Fibroblast of the conjunctiva (primary cell): Measurements from ENCODE around the gene CHST8.

Source experiments
- DNase-seq: peaks from one replicate; pipeline ENCODE4 v3.0.0-alpha.2; 2010; ENCODE audit warnings: low read depth

Gene CHST8

GRCh38 chr19:33714149-33714548, 92.4 kb downstream of the CHST8 start:
- DNase-seq = no peak

GRCh38 chr19:33715462-33715861, 93.7 kb downstream of the CHST8 start:
- DNase-seq = no peak

- DNase-seq = no peak
Measured at GRCh38 chr19:33717878-33718277, 96.1 kb downstream of the CHST8 start.

DNA sequence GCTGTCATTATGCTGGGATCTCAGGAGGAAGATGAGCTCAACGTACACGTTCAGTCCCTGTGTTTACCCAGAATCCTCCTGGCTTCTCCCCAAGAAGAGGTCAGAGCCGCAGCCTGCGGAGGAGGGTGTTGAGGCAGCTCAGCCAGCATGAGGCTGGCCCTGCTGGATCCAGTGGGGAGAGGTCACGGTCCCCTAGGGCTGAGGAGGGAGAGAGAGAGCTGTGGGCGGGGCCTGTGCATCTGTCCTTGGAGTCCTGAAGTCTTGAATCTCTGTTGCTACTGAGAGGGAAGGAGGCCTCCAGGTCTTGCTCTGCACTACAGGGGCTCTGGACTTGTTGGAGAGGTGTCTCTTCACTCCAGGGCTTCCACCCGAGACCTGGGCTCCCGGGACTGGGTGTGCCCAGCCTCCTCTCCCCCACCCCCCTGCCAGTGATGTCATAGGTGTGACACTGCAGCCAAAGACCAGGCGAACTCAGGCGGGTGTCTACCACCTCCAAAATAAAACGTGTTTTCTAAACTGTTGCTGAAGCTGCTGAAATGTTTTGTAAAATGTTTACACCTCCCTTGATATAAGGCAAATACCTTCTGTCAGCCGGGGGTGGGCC, 97.0 kb downstream of the CHST8 start:
- DNase-seq = no peak

- no peak for DNase-seq
Measured at GRCh38 chr19:33719366-33720154, 97.8 kb downstream of the CHST8 start.

DNA sequence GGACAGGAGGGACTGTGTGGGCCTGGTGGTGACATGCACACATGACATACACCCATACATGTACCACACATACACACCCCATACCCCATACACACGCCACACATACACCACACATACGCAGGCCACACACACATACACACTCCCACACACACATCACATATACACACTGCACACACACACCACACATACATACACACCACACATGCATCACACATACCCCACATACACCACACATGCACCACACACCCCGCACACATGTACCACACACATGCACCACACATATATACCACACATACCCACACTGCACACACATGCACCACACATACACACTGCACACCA, 98.4 kb downstream of the CHST8 start:
- no peak for DNase-seq

DNA sequence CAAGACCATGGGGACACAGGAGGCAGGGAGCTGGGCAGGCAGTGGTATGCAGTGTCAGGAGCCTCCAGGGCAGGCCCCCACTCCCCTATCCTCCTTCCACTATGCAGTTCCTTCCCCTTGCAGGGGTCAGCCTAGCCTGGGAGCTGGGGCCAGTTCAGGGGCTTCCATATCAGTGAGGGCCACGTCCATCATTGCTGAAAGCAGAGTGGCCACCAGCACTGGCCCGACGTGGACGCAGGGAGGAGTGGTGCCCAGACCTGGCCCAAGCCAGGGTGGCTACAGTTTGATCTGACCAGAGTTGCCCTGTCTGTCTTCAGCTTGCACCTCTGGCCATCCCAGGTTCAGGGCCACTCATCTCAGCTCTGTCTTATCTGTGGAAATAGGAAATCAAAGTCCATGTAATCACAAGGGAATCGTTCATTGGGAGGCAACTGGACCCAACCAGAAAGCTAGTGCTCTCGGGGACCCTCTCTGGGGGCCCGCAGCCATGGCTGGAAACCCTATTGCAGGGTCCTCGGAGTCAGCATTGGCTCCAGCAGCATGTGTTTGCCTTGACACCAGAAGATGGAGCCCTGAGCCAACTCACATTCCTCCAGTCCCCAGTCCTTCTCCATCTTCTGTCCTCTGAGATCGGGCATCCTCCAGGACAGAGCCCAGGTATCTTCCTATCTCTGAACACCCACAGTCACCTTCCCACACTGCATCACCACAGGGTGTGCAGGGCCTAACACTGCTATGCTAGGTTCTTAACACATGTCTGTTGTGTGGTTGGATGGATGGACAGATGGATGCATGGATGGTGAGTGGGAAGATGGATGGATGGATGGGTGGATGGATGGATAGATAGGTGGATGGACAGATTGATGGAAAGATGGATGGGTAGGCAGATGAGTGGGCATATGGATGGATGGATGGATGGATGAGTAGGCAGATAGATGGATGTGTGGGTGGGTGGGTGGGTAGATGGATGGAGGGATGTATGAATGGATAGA, 99.2 kb downstream of the CHST8 start:
- no peak for DNase-seq

DNA sequence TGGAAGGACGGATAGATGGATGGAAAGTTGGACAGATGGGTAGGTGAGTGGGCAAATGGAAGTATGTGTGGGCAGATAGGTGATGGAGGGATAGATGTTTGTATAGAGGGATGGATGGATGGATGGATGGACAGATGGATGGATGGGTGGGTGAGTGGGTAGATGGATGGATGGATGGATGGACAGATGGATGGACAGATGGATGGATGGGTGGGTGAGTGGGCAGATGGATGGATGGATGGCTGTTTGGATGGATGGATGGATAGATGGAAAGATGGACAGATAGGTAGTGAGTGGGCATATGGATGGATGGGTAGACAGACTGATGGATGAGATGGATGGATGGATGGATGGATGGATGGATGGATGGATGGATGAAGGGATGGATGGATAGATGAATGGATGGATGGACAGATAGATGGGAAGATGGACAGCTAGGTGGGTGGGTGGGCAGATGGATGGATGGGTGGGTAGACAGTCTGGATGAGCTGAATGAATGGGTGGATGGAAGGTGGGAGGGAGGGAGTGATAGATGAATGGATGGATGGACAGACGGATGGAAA, 100.1 kb downstream of the CHST8 start:
- no peak for DNase-seq

DNA sequence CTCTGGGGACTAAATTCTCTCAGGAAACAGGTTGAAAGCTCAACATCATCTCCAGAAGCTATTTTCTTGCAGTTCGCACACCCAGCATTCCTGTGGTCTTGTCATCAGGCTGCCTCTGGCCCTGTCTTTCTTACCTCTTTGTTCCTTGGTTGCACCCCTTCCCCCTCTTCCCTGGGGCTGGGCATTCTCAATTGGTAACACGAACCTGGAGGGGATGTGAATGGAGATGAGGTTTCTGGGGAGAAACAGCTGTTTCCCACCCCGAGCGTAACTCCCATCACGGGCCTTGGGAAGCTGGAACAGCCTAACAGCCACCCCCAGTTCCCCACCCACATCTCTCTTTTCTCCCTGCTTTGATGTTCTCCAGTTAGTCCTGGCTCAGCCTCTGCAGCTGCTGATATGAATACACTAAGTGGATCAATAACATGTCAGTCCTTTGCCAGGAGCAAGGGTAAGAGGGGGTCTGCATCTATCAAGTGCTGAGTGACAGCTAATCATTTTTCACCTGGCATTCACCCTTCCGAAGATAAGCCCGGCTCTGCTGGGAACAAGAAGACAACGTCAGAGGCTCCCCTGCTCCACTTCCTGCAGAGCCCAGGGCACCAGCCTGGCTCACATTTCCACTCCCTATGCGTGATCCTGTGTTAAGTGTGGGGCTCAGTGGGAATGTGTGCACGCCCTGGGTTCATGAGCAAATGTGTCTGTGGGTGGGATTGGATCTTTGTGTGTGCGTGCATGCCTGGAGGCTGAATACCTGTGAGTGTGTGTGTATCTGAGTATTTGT, 100.9 kb downstream of the CHST8 start:
- DNase-seq = no peak

GRCh38 chr19:33723512-33723911, 101.8 kb downstream of the CHST8 start:
- no peak for DNase-seq

DNA sequence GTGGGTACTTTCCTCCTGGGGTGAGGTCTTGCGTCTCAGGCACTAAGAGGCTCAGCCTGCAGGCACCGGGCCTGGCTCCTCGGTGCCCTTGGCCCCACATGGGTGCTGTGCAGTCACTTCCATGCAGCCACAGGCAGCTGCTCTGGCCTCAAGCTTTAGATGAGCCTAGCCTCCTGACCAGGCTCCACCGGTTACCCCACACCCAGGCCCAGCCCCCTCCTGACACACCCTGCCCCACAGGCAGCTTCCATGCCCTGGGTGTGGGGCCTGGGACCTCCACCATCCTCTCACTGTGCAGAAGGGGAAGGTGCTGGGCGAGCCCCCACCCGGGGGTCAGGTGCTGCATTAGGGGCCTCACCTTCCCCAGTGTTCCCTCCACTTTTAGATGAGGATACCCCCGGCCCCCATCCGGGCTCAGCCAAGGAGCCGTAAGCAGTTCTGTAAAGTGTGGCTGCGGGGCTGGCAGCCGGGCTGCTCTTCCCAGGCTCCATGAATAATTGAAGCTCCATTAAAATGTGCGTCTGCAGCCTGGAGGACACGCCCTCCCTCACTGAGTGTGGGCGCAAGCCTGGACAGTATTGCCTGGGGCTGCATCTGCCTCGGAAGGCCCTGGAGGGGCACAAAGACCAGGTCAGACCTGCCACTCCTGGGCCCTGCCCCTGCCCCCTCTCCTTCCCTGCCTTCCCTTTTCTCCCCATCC, 102.4 kb downstream of the CHST8 start:
- no peak for DNase-seq

DNA sequence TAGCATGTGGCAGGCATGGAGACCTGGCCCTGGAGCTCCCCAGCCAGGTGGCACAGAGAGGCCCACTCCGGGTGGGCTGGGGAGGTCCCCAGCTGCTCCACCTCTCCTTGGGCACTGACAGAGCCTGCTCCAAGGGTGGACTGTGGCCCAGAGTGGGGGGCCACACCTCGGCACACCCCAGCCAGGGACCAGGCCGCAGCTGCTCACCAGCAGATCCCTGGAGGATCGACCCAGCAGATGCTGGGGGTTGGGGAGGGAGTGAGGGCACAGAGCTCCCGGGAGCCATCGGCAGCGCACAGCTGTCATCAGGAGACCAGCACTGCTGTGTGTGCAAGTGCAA, 102.9 kb downstream of the CHST8 start:
- DNase-seq = no peak

DNA sequence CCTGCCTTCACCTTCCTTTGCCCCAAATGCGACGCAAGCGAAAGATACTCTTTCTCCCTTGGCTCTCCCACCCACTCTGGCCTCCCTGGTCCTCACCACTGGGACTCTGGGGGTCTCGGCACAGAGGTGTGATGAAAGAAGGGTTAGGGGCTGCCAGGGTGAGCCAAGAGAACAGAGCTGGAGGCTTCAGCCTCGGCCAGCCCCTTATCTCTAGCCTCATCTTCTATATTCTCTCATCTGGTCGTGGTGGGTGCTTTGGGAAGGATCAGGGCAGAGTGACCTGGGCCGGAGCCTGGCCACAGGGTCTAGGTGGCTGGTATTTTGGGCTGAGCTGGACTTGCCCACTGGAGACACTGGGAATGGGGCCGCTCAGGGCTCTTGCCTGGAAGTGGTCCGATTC, 103.8 kb downstream of the CHST8 start:
- DNase-seq = no peak

GRCh38 chr19:33726756-33727155, 105.0 kb downstream of the CHST8 start:
- DNase-seq = no peak

DNA sequence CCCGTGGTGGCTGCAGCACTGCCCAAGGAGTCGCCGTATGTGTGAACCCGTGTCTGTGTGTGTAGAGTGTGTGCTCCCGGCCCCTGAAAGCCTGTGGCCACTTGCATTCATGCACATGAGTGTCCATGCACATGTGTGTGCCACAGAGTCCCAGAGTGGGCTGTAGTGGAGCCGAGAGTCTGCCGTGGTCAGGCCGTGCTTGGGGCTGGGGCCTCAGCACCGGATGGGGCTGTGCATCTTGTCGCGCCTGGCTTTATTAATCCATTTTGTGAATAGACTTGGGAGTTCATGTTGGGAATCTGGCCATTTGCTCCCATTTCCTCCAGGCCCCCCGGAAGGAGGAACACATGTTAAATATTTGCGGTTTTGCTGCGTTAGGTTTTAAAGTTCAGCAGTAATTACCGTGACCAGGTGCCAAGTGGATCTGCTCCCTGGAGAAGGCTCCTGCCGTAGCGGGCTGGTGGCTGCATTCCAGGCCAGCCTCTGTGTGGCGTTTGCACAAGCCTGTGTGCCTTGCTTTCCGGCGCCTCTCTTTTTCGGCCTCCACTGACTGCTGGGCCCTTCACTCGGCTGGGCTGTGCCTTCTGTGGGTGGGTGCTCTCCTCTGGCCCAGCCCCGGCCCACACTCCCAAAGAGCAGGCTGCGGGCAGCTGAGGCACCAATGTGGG, 105.7 kb downstream of the CHST8 start:
- DNase-seq = no peak

DNA sequence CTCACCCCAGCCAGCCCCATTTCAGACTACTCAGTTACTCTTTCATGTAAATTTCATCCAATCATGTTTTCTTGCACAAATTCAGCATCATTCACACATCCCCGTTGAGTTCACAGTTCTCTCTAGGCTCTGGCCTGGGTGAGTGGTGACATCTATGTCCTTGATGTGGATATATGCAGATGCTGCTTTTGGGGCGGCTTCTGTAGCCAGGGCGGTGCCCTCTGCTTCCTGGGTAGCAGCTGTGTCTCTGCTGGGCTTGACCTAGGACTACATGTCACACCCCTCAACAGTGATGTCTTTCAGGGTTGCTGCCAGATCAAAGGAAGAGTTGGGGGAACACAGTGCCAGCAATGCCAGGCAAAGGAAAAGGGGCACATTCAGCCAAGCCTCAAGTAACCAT, 106.4 kb downstream of the CHST8 start:
- DNase-seq = no peak

DNA sequence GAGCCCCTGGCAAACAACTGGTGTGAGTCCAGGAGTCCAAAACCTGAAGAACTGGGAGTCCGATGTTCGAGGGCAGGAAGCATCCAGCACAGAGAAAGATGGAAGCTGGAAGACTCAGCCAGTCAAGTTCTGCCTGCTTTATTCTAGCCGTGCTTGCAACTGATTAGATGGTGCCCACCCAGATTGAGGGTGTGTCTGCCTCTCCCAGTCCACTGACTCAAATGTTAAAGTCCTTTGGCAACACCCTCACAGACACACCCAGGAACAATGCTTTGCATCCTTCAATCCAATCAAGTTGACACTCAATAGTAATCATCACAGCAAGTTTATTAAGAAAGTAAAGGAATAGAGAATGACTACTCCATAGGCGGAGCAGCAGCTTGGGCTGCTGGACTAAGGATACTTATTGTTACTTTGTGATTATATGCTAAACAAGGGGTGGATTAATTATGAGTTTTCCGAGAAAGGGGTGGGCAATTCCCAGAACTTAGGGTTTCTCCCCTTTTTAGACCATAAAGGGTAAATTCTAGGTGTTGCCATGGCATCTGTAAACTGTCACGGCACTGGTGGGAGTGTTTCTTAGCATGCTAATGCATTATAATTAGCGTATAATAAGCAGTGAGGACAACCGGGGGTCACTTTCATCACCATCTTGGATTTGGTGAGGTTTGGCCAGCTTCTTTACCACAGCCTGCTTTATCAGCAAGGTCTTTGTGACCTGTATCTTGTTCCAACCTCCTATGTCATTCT, 109.3 kb downstream of the CHST8 start:
- DNase-seq = no peak

GRCh38 chr19:33731881-33732280, 110.1 kb downstream of the CHST8 start:
- no peak for DNase-seq

DNA sequence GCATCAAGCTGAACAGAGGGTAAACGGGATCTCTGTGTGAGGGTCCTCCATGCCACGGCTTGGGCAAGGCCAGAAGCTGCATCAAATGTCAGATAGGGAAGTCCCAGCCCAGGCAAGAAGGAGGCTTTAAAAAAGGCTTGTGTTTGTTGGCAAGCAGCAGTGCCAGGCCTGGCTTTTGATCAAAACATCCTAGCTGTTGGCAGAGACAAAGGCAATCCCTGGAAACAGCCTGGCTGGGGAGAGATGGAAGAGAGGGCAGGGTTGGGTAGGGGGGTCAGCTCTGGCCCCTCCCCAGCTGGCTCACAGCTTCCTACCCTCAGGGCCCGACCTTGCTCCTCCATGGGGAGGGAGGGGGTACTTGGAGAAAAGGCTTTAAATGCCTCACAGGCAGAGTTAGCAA, 113.2 kb downstream of the CHST8 start:
- no peak for DNase-seq

DNA sequence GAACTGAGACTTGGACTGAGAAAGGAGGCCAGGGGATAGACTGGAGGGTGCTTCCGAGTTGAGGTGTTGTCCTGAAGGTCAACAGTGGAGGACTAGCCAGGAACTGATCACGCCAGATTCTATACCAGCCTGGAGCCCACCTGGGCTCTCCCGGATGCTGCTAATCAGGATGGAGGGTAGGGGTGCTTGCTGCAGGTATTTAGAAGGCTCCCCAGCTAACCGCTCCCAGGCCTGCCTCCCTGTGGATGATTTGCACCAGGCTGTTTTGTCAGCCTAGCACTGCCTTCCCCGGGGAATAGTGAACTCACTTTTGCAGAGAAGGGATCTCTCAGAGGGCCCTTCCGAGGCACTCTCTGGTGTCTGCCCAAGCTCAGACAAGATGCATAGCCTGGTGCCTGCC, 114.4 kb downstream of the CHST8 start:
- DNase-seq = no peak
